Adrenal gland (tissue), 12 donors: Measurements from ENCODE around the gene PRKCA. TPM values are rescaled to one million over a fixed set of nuclear protein-coding genes. Genes with fewer than 3 reads are reported as not detected.
A peak's percentile ranks its signal among the peaks of the same experiment; 100 is the strongest.

Source experiments
- DNase-seq, 7 donors: peaks; one replicate each; pipeline ENCODE4 v3.0.0-alpha.2; 2019 to 2020
- H3K27ac ChIP-seq, 5 donors: fragments of 200-600 bp; sonication (generic) in 4 of 5; 1 replicate in 3 of 5; 2 replicates in 2 of 5; pipeline versions ENCODE4 v1.5.1 to v1.8.0; 2016 to 2020; ENCODE audit warnings: mild to moderate bottlenecking in 1 of 5
- H3K27me3 ChIP-seq: fragments of 200-600 bp; 2 replicates; pipeline ENCODE4 v1.8.0; 2021
- H3K36me3 ChIP-seq, 2 donors: fragments of 200-600 bp; replicated peaks in 1 of 2; 1 replicate in 1 of 2; 2 replicates in 1 of 2; pipeline versions ENCODE4 v1.5.1 to v1.8.0; 2018 to 2022
- H3K4me1 ChIP-seq, 2 donors: fragments of 200-600 bp; replicated peaks in 1 of 2; 1 replicate in 1 of 2; 2 replicates in 1 of 2; pipeline versions ENCODE4 v1.5.1 to v1.8.0; 2018 to 2021
- H3K4me3 ChIP-seq, 4 donors: fragments of 200-600 bp; sonication (generic) in 3 of 4; one replicate each; pipeline ENCODE4 v1.5.1; 2016 to 2018
- H3K9me3 ChIP-seq, 3 donors: fragments of 200-600 bp; sonication (generic) in 1 of 3; replicated peaks in 1 of 3; 1 replicate in 2 of 3; 2 replicates in 1 of 3; pipeline versions ENCODE4 v1.5.1 to v1.8.0; 2016 to 2021
- POLR2A ChIP-seq, 2 donors: fragments of 450-650 bp; IDR thresholded peaks; one replicate each; pipeline ENCODE4 v1.6.1; 2017; ENCODE audit warnings: antibody characterized with exemption in 2 of 2, mild to moderate bottlenecking in 2 of 2, moderate library complexity in 1 of 2
- WGBS, 4 donors: extraction: QIAGEN DNeasy Blood & Tissue Kit in 2 of 4; methylation state at CpG; one replicate each; pipeline versions ENCODE4 v1.1.5 to v1.1.7; 2013 to 2017; 5-methylcytosine and 5-hydroxymethylcytosine counted together
- intact Hi-C, 2 donors: fragments of 100-400 bp; cut with DNase I; formaldehyde crosslinking; loops; one replicate each; pipeline versions ENCODE4 v1.14.1 to v1.15.0; 2022 to 2023
- polyA plus RNA-seq, 3 donors: library from polyadenylated mRNA; stranded (reverse); fragments of 200-250 nt in 2 of 3; fragments of 350-450 nt in 1 of 3; fragmentation: Illumina TruSeq in 1 of 3; extraction: RNeasy Lipid Tissue Mini Kit (QIAGEN cat#74804) in 1 of 3; gene quantifications; one replicate each; pipeline ENCODE4 v1.2.3, GENCODE V29; 2013 to 2014
- total RNA-seq, 9 donors: library from RNA; depleted of rRNA in 4 of 9; stranded (reverse); fragments of >200 nt in 4 of 9; fragments of 120-200 nt in 1 of 9; fragmentation: NEBNext Ultra II Directional in 1 of 9; extraction: Animal tissue kit (Norgen Biotek cat#: 25700) in 1 of 9; gene quantifications; one replicate each; pipeline versions ENCODE4 v1.1.0 to v1.2.4, GENCODE V29; 2013 to 2023
- TF ChIP-seq, protein P1 (sequence below), 6 experiments: fragments of 450-650 bp in 4 of 6; fragments of 200-600 bp in 2 of 6; sonication (generic) in 1 of 6; IDR thresholded peaks; 1 replicate in 5 of 6; 2 replicates in 1 of 6; pipeline versions ENCODE4 v1.5.1 to v1.8.0; 2016 to 2021; ENCODE audit warnings: antibody characterized with exemption in 6 of 6, mild to moderate bottlenecking in 2 of 6, moderate library complexity in 1 of 6
- donor health status: healthy with polysubstance abuse.
- donor health status: Bipolar disorder and iron deficiency.
- donor health status: DM: yes; HTN: yes; CAD: no.
- donor health status: DM: no; HTN: no; CAD: no.
- donor health status: DM: no; HTN: no; CAD: no.
- donor health status: DM: yes; HTN: yes; CAD: no.

Gene PRKCA
- total and polyA plus RNA-seq, 12 donors: 15.1 to 202 (median 84.1) TPM

GRCh38 chr17:66458782-66459181 lies 156.4 kb downstream of the PRKCA start:
- intact Hi-C loops: no loop called here

DNA sequence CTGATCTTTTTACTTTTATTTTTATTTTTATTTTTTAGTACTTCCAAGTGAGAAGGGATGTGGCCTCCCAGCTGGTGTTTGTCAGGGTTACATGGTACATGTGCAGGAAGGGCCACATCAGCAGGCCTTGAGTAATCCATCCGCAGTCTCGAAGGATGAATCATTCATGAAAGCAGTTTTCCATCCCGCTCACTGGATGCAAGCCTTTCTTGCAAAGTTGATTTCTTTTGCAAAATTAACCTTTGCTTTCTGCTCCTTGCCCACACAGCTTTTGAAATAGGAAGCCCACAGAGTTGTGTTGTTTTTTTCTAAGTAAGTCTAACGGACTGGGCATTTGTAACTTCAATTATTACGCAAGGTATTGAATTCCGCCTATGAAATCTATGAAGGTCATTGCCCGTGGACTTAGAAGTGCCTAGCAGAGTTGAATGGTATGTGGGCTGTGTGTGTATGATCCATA lies 157.4 kb downstream of the PRKCA start:
- TF ChIP-seq, protein P1, sequence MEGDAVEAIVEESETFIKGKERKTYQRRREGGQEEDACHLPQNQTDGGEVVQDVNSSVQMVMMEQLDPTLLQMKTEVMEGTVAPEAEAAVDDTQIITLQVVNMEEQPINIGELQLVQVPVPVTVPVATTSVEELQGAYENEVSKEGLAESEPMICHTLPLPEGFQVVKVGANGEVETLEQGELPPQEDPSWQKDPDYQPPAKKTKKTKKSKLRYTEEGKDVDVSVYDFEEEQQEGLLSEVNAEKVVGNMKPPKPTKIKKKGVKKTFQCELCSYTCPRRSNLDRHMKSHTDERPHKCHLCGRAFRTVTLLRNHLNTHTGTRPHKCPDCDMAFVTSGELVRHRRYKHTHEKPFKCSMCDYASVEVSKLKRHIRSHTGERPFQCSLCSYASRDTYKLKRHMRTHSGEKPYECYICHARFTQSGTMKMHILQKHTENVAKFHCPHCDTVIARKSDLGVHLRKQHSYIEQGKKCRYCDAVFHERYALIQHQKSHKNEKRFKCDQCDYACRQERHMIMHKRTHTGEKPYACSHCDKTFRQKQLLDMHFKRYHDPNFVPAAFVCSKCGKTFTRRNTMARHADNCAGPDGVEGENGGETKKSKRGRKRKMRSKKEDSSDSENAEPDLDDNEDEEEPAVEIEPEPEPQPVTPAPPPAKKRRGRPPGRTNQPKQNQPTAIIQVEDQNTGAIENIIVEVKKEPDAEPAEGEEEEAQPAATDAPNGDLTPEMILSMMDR (IDR thresholded peaks at IDR 0.05): no peak
- no peak for TF ChIP-seq POLR2A (IDR thresholded peaks at IDR 0.05)
- intact Hi-C loops: no loop called here
- peak; percentile 59 to 92 (median 89) for DNase-seq
- Histone ChIP-seq H3K9me3 (no peaks in the 10 kb centered on the region), H3K27ac (peak overlapping the region; percentile 65 to 84 (median 81)), H3K4me1 (peaks cover 8 to 37% of the 10 kb centered on the region in 2 donors), H3K27me3 (no peaks in the 10 kb centered on the region), H3K4me3 (no peak overlapping the region), H3K36me3 (no peaks in the 10 kb centered on the region)
- 16 to 29% (median 22%) methylated on average over 7 of the region's 7 CpGs for WGBS, 4 donors

More at GRCh38 chr17:66458782-66459181, 156.4 kb downstream of the PRKCA start:
- DNase-seq: no peak
- Histone ChIP-seq H3K27ac (peak overlapping the region in 4 of 5 donors; percentile 65 to 84 (median 81)), H3K9me3 (no peaks in the 10 kb centered on the region), H3K4me1 (peaks cover 8 to 36% of the 10 kb centered on the region in 2 donors), H3K4me3 (no peak overlapping the region), H3K27me3 (no peaks in the 10 kb centered on the region), H3K36me3 (no peaks in the 10 kb centered on the region)
- no peak for TF ChIP-seq POLR2A (IDR thresholded peaks at IDR 0.05)
- TF ChIP-seq, protein P1 (IDR thresholded peaks at IDR 0.05): no peak
- WGBS, 4 donors: 95 to 99% (median 97%) methylated on average over 4 of the region's 4 CpGs

DNA sequence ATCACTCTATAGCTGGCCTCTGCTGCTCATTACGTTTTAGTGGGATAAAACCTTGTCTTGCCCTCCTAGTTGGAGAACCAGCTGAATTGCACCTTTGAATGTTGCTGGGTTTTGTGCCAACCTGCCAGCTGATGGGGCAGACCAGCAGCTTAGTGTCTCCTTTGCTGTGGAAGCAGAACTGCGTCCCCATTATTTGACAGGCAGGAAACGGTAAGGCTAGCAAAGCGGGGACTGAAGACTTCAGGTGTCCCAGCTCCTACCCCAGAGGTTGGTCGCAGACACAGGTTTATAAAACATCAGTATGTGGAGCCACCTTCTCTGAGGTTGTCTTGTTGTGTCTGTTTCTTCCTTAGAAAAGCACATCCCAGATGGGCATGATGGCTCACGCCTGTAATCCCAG lies 158.1 kb downstream of the PRKCA start:
- TF ChIP-seq POLR2A (IDR thresholded peaks at IDR 0.05): no peak
- TF ChIP-seq, protein P1 (IDR thresholded peaks at IDR 0.05): no peak
- WGBS, 4 donors: 85 to 97% (median 88%) methylated on average over 3 to 6 of the region's 6 CpGs
- Histone ChIP-seq H3K4me3 (no peak overlapping the region), H3K27ac (peak overlapping the region; percentile 46 to 84 (median 65)), H3K36me3 (no peaks in the 10 kb centered on the region), H3K9me3 (no peaks in the 10 kb centered on the region), H3K27me3 (no peaks in the 10 kb centered on the region), H3K4me1 (peaks cover 8 to 43% of the 10 kb centered on the region in 2 donors)
- intact Hi-C loops: no loop called here
- no peak for DNase-seq

DNA sequence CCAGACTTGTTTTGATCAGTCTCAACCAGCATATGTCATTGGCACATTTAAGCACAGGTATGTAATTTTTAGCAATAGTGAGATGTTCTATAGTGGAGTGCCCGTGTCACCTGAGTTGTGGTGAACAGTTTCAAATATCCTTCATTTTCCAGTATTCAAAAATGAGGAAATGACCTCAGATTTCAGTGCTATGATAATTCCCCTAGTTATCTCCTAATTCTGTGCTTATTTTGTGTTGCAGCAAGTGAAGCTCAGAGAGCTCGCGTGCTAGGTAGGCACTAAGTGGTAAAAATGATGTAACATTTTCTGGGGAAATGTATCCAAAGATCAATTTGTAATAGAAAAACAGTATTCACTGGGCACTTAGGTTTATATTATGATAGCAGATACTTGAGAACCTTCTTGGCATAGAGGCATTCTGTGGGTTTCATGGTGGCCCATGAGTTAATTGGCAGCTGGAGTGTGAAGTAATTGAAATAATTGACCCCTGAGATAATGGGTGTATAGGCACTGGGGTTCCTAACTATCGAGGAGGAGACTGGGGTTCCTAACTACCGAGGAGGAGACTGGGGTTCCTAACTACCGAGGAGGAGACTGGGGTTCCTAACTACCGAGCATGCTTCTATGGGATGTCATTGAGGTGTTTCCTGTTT lies 159.1 kb downstream of the PRKCA start:
- H3K4me3 ChIP-seq: no peak overlapping the region
- peak overlapping the region in 2 of 5 donors; percentile 7 to 84 for H3K27ac ChIP-seq
- WGBS, 4 donors: 80 to 88% (median 85%) methylated on average over 7 of the region's 7 CpGs
- H3K9me3 ChIP-seq: no peaks in the 10 kb centered on the region
- H3K27me3 ChIP-seq: no peaks in the 10 kb centered on the region
- H3K36me3 ChIP-seq: no peaks in the 10 kb centered on the region
- no peak for TF ChIP-seq POLR2A (IDR thresholded peaks at IDR 0.05)
- TF ChIP-seq, protein P1 (IDR thresholded peaks at IDR 0.05): no peak
- no peak for DNase-seq
- H3K4me1 ChIP-seq: peaks cover 8 to 53% of the 10 kb centered on the region in 2 donors
- intact Hi-C loops: no loop called here
